PC-3 (cell line): ENCODE results near the gene TRIM10. TPM values are rescaled to one million over a fixed set of nuclear protein-coding genes. Genes with fewer than 3 reads are reported as not detected.

Experiments used
- ATAC-seq: fragments of 200-7000 bp; cut with Tn5 transposase; 2 replicates; pipeline ENCODE4 v1.9.1; 2020; ENCODE audit warnings: mild to moderate bottlenecking, moderate library complexity
- BruUV-seq: library from RNA; stranded (reverse); fragments of 400-500 nt; replicated peaks from 2 replicates; lab custom pipeline; 2021; lab: Mats Ljungman, UMichigan
- CTCF ChIA-PET: fragments of 300-600 bp; sonication (Branson Sonifier 250); formaldehyde crosslinking; loops from one replicate; lab custom pipeline; 2022; ENCODE audit warnings: antibody characterized with exemption; lab: Charles Lee
- POLR2A ChIA-PET: fragments of 300-600 bp; sonication (Branson Sonifier 250); formaldehyde crosslinking; loops from one replicate; lab custom pipeline; 2022; ENCODE audit warnings: antibody characterized with exemption; ENCODE audit not compliant: unreplicated experiment; lab: Charles Lee
- DNase-seq: peaks from one replicate; pipeline ENCODE4 v3.0.0-alpha.2; 2015
- H2AFZ ChIP-seq: fragments of 300-600 bp; sonication (generic); 2 replicates; pipeline ENCODE4 v1.6.0; 2016; ENCODE audit warnings: antibody characterized with exemption, low read length
- H3F3A ChIP-seq: fragments of 300-600 bp; sonication (generic); one replicate; pipeline ENCODE4 v1.6.0; 2017; ENCODE audit warnings: antibody characterized with exemption, low read length, control low read depth, mild to moderate bottlenecking; ENCODE audit not compliant: unreplicated experiment
- H3K27ac ChIP-seq: fragments of 300-600 bp; sonication (generic); 2 replicates; pipeline ENCODE4 v1.5.1; 2016; ENCODE audit warnings: mild to moderate bottlenecking, low read length
- H3K27me3 ChIP-seq: fragments of 300-600 bp; sonication (generic); 2 replicates; pipeline ENCODE4 v1.6.1; 2016; ENCODE audit warnings: low read length, mixed read lengths
- H3K36me3 ChIP-seq: fragments of 300-600 bp; sonication (generic); 2 replicates; pipeline ENCODE4 v1.6.1; 2016; ENCODE audit warnings: low read depth, mixed run types, low read length, mixed read lengths
- H3K4me1 ChIP-seq: fragments of 300-600 bp; sonication (generic); 2 replicates; pipeline ENCODE4 v1.5.1; 2016; ENCODE audit warnings: low read length; ENCODE audit not compliant: insufficient read depth
- H3K4me2 ChIP-seq: fragments of 300-600 bp; sonication (generic); 2 replicates; pipeline ENCODE4 v1.6.0; 2016; ENCODE audit warnings: low read length
- H3K4me3 ChIP-seq: fragments of 300-600 bp; sonication (generic); 2 replicates; pipeline ENCODE4 v1.5.1; 2016; ENCODE audit warnings: mild to moderate bottlenecking, low read length, mixed read lengths
- H3K79me2 ChIP-seq: fragments of 300-600 bp; sonication (generic); 2 replicates; pipeline ENCODE4 v1.6.1; 2017; ENCODE audit warnings: low read length, mixed read lengths
- H3K9ac ChIP-seq: fragments of 300-600 bp; sonication (generic); 2 replicates; pipeline ENCODE4 v1.6.0; 2016; ENCODE audit warnings: mild to moderate bottlenecking, low read length
- H3K9me2 ChIP-seq: fragments of 300-600 bp; sonication (generic); replicated peaks from 2 replicates; pipeline ENCODE4 v1.6.1; 2016; ENCODE audit warnings: mixed run types, low read length, mixed read lengths
- H3K9me3 ChIP-seq: fragments of 300-600 bp; sonication (generic); 2 replicates; pipeline ENCODE4 v1.6.1; 2016; ENCODE audit warnings: low read length, mixed read lengths
- H4K20me1 ChIP-seq: fragments of 300-600 bp; sonication (generic); 2 replicates; pipeline ENCODE4 v1.6.1; 2016; ENCODE audit warnings: low read length, mixed read lengths
- EZH2 ChIP-seq: fragments of 300-600 bp; sonication (generic); IDR thresholded peaks from one replicate; pipeline ENCODE4 v1.6.1; 2017; ENCODE audit warnings: antibody characterized with exemption, mild to moderate bottlenecking, low read length; ENCODE audit not compliant: unreplicated experiment
- EZH2phosphoT487 ChIP-seq: fragments of 300-600 bp; sonication (generic); IDR thresholded peaks from 2 replicates; pipeline ENCODE4 v1.6.1; 2018; ENCODE audit warnings: mild to moderate bottlenecking, antibody characterized with exemption, low read length, borderline replicate concordance
- intact Hi-C: fragments of 100-400 bp; cut with micrococcal nuclease; formaldehyde crosslinking; loops from 2 replicates; pipeline ENCODE4 v1.9.0; 2023
- total RNA-seq: library from RNA; depleted of rRNA; stranded (reverse); fragments of >200 nt; gene quantifications from 2 replicates; pipeline ENCODE4 v1.2.3, GENCODE V29; 2014
- TF ChIP-seq, protein P1 (sequence below): fragments of 300-600 bp; sonication (generic); conservative IDR thresholded peaks from 2 replicates; pipeline ENCODE4 v1.5.1; 2017; ENCODE audit warnings: antibody characterized with exemption, low read depth, mild to moderate bottlenecking, low read length

TRIM10 gene
- total RNA-seq, 1 experiment from 2014 or later = not detected

DNA sequence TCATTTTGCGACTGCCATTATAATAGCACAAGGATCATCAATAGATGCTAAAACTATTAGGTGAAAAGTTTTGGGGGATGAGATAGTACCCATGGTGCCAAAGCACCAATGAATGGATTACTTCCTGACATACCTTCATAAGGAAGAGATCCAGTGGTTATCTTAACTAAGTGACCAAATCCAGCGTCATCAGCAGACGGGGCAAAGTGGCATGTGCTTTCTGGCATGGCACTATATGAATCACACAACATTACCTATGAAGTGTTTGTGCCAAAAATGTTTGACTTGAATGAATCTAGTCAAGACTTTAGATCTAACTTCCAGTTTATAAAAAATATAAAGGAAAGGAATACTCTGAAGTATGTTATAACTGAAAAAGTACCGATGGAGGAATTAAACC is 41.4 kb upstream of the TRIM10 start:
- BruUV-seq = no TSS peak
- ATAC-seq (peak; percentile 62), DNase-seq (peak; percentile 46)
- Histone ChIP-seq H3K36me3 (peaks cover 28% of the 10 kb centered on the region), H3K27ac (no peak overlapping the region), H3K27me3 (no peaks in the 10 kb centered on the region), H2AFZ (no peak overlapping the region), H3K9me2 (no peaks in the 10 kb centered on the region), H3K4me1 (peaks cover 14% of the 10 kb centered on the region), H3K4me2 (no peak overlapping the region), H3K9me3 (no peaks in the 10 kb centered on the region), H4K20me1 (peaks cover 14% of the 10 kb centered on the region), H3K9ac (no peak overlapping the region), H3K4me3 (no peak overlapping the region), H3F3A (no peaks in the 10 kb centered on the region), H3K79me2 (peaks cover 57% of the 10 kb centered on the region)
- ChIA-PET CTCF (no interaction called here), POLR2A (no interaction called here)
- no peak for TF ChIP-seq EZH2
- TF ChIP-seq, protein P1, sequence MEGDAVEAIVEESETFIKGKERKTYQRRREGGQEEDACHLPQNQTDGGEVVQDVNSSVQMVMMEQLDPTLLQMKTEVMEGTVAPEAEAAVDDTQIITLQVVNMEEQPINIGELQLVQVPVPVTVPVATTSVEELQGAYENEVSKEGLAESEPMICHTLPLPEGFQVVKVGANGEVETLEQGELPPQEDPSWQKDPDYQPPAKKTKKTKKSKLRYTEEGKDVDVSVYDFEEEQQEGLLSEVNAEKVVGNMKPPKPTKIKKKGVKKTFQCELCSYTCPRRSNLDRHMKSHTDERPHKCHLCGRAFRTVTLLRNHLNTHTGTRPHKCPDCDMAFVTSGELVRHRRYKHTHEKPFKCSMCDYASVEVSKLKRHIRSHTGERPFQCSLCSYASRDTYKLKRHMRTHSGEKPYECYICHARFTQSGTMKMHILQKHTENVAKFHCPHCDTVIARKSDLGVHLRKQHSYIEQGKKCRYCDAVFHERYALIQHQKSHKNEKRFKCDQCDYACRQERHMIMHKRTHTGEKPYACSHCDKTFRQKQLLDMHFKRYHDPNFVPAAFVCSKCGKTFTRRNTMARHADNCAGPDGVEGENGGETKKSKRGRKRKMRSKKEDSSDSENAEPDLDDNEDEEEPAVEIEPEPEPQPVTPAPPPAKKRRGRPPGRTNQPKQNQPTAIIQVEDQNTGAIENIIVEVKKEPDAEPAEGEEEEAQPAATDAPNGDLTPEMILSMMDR = no peak
- no peak for TF ChIP-seq EZH2phosphoT487
- intact Hi-C loops = no loop called here

- no TSS peak for BruUV-seq
- Histone ChIP-seq H3K36me3 (peaks cover 40% of the 10 kb centered on the region), H3K27me3 (no peaks in the 10 kb centered on the region), H3F3A (no peaks in the 10 kb centered on the region), H3K9ac (no peak overlapping the region), H3K27ac (no peak overlapping the region), H2AFZ (no peak overlapping the region), H4K20me1 (peaks cover 9% of the 10 kb centered on the region), H3K4me2 (no peak overlapping the region), H3K4me3 (no peak overlapping the region), H3K9me2 (no peaks in the 10 kb centered on the region), H3K79me2 (peaks cover 41% of the 10 kb centered on the region), H3K9me3 (no peaks in the 10 kb centered on the region), H3K4me1 (peaks cover 8% of the 10 kb centered on the region; the same call in 1 of the 2 replicates)
- CTCF ChIA-PET = no interaction called here
- ATAC-seq = no peak
- POLR2A ChIA-PET = no interaction called here
- intact Hi-C loops = no loop called here
- no peak for TF ChIP-seq EZH2
- TF ChIP-seq, protein P1 = no peak
- TF ChIP-seq EZH2phosphoT487 = no peak
- DNase-seq = no peak
Observed at GRCh38 chr6:30200551-30201281, 39.7 kb upstream of the TRIM10 start.
